22Rv1 (cell line): ENCODE data around the gene AURKA.

Experiments
- CTCF ChIP-seq: fragments of 450-650 bp; IDR thresholded peaks from 2 replicates; pipeline ENCODE4 v1.5.1; 2017; ENCODE audit warnings: mild to moderate bottlenecking
- ZFX ChIP-seq: fragments of 450-650 bp; IDR thresholded peaks from 2 replicates; pipeline ENCODE4 v1.6.1; 2017; ENCODE audit warnings: antibody characterized with exemption, borderline replicate concordance

- no peak for TF ChIP-seq CTCF
- no peak for TF ChIP-seq ZFX
Observed at GRCh38 chr20:56403465-56403864, 11.4 kb upstream of the AURKA start.
